Effector memory CD8-positive, alpha-beta T cell (primary cell): ENCODE results near the gene SMYD4.
A peak's percentile ranks its signal among the peaks of the same experiment; 100 is the strongest.
"Not testable (repeated sequence)": the region's sequence is repeated elsewhere in the genome, so short reads cannot be mapped to it uniquely, and the experiment has no call there.

Experiments used
- ATAC-seq: fragments of 150-1000 bp; cut with Tn5 transposase; replicated peaks from 2 replicates; pipeline ENCODE4 v1.10.0; 2021; ENCODE audit warnings: mild to moderate bottlenecking, moderate library complexity
- DNase-seq, 3 experiments: peaks; one replicate each; pipeline ENCODE4 v3.0.0; 2021
- H3K27ac Mint-ChIP-seq, 2 donors: one replicate each; pipeline ENCODE4 v1.8.0; 2022; ENCODE audit warnings: mild to moderate bottlenecking in 2 of 2, mixed read lengths in 2 of 2, moderate library complexity in 2 of 2
- H3K27me3 Mint-ChIP-seq, 2 donors: one replicate each; pipeline ENCODE4 v1.8.0; 2022; ENCODE audit warnings: mixed read lengths in 2 of 2
- H3K36me3 Mint-ChIP-seq: one replicate; pipeline ENCODE4 v1.8.0; 2022; ENCODE audit warnings: mild to moderate bottlenecking, moderate library complexity, mixed read lengths; ENCODE audit not compliant: insufficient read depth
- H3K4me1 Mint-ChIP-seq, 2 donors: one replicate each; pipeline ENCODE4 v1.8.0; 2022; ENCODE audit warnings: low read depth in 2 of 2, mixed read lengths in 2 of 2
- H3K4me3 Mint-ChIP-seq, 2 donors: one replicate each; pipeline ENCODE4 v1.8.0; 2022; ENCODE audit warnings: mild to moderate bottlenecking in 2 of 2, mixed read lengths in 2 of 2, moderate library complexity in 2 of 2
- H3K9me3 Mint-ChIP-seq, 2 donors: one replicate each; pipeline ENCODE4 v1.8.0; 2022; ENCODE audit warnings: mixed read lengths in 2 of 2

The SMYD4 gene

GRCh38 chr17:1856462-1856861 is 26.8 kb upstream of the SMYD4 start:
- DNase-seq, H3K27me3 Mint-ChIP-seq, H3K9me3 Mint-ChIP-seq, ATAC-seq, H3K4me3 Mint-ChIP-seq, H3K4me1 Mint-ChIP-seq, H3K27ac Mint-ChIP-seq: not testable (repeated sequence)
- H3K36me3 Mint-ChIP-seq, result peaks cover 63% of the 10 kb centered on the region

- Mint-ChIP-seq H3K4me1 (peaks cover 0 to 5% of the 10 kb centered on the region in 2 donors), H3K36me3 (peaks cover 76% of the 10 kb centered on the region), H3K27me3 (no peaks in the 10 kb centered on the region), H3K27ac (no peak overlapping the region), H3K4me3 (no peak overlapping the region), H3K9me3 (no peaks in the 10 kb centered on the region)
- ATAC-seq (no peak), DNase-seq (no peak)
These were observed 24.0 kb upstream of the SMYD4 start for GRCh38 chr17:1853698-1854097.

DNA sequence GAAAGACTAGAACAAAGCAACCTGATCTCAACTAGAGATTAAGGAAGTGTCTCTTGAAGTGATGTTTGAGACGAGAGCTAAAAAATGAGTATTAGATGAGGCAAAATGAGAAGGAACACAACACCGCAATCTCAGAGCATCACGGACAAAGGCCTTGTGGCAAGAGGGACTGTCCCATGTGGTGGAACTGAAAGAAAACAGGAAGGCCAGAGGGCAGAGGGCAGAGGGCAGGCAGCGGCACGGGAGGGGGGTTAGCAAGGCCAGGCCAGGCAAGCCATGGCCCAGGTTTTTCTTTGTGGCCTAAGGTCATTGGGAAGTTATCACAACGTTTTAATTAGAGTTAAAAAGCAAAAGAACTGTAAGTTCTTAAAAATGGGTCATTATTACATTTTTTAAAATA is 22.6 kb upstream of the SMYD4 start:
- peaks cover 0 to 5% of the 10 kb centered on the region in 2 donors for H3K4me1 Mint-ChIP-seq
- H3K27ac Mint-ChIP-seq, result peak overlapping the region in 1 of 2 donors; percentile 90
- no peaks in the 10 kb centered on the region for H3K9me3 Mint-ChIP-seq
- H3K27me3 Mint-ChIP-seq, result no peaks in the 10 kb centered on the region
- ATAC-seq (no peak), DNase-seq (no peak)
- H3K4me3 Mint-ChIP-seq, result no peak overlapping the region
- peaks cover 80% of the 10 kb centered on the region for H3K36me3 Mint-ChIP-seq

GRCh38 chr17:1847191-1847590 is 17.5 kb upstream of the SMYD4 start:
- ATAC-seq (no peak), DNase-seq (no peak)
- peaks cover 0 to 3% of the 10 kb centered on the region in 2 donors for H3K4me1 Mint-ChIP-seq
- no peak overlapping the region for H3K4me3 Mint-ChIP-seq
- no peaks in the 10 kb centered on the region for H3K9me3 Mint-ChIP-seq
- H3K27me3 Mint-ChIP-seq, result no peaks in the 10 kb centered on the region
- peaks cover 81% of the 10 kb centered on the region for H3K36me3 Mint-ChIP-seq
- H3K27ac Mint-ChIP-seq, result peak overlapping the region in 1 of 2 donors; percentile 24

- ATAC-seq, result no peak
- Mint-ChIP-seq H3K4me3 (no peak overlapping the region), H3K27ac (no peak overlapping the region), H3K9me3 (no peaks in the 10 kb centered on the region), H3K4me1 (peaks cover 3 to 6% of the 10 kb centered on the region in 2 donors), H3K27me3 (no peaks in the 10 kb centered on the region), H3K36me3 (peaks cover 61% of the 10 kb centered on the region)
- no peak for DNase-seq
These were observed 14.2 kb upstream of the SMYD4 start for GRCh38 chr17:1843947-1844346.

- Mint-ChIP-seq H3K27me3 (no peaks in the 10 kb centered on the region), H3K27ac (no peak overlapping the region), H3K9me3 (no peaks in the 10 kb centered on the region), H3K36me3 (peaks cover 38% of the 10 kb centered on the region), H3K4me3 (no peak overlapping the region), H3K4me1 (peaks cover 13 to 20% of the 10 kb centered on the region in 2 donors)
- ATAC-seq, result no peak
- no peak for DNase-seq
These were observed 9.8 kb upstream of the SMYD4 start for GRCh38 chr17:1839516-1839915.

DNA sequence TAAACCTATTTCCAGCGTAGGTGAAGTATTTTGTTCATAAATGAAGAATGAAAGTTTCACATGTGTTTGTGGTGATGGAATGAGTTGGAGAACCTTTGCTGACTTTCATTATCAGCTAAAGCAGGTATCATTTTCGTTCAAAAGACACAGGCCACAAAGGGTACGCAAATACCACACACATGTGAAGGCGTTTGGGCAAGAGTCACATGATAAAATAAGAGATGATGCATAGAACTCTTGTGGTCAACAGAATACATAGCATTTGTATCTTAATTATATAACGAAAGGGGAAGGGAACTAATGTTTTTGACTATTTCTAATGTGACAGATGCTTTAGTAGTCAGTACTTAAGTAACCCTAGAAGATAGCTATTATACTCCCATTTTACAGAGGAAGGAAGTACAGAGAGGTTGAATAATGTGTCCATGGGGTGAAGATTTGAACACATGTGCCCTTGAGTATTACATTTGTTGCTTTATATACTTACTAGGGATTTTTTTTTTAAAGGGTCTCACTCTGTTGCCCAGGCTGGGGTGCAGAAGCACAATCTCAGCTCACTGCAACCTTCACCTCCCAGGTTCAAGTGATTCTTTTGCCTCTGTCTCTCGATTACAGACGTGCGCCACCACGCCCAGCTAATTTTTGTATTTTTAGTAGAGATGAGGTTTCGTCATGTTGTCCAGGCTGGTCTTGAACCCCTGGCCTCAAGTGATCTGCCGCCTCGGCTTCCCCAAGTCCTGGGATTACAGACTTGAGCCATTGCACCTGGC is 4.9 kb upstream of the SMYD4 start:
- no peak for DNase-seq
- Mint-ChIP-seq H3K4me3 (peak overlapping the region; percentile 19 to 26), H3K27ac (peak overlapping the region; percentile 29 to 53), H3K4me1 (peaks cover 29 to 41% of the 10 kb centered on the region in 2 donors), H3K36me3 (peaks cover 27% of the 10 kb centered on the region), H3K9me3 (no peaks in the 10 kb centered on the region), H3K27me3 (no peaks in the 10 kb centered on the region)
- no peak for ATAC-seq

GRCh38 chr17:1830288-1830687 is 586 bp upstream of the SMYD4 start:
- ATAC-seq (peak; percentile 9), DNase-seq (peak in 2 of 3 experiments; percentile 12 to 23)
- peaks cover 35% of the 10 kb centered on the region for H3K36me3 Mint-ChIP-seq
- peak overlapping the region; percentile 85 to 89 for H3K27ac Mint-ChIP-seq
- no peaks in the 10 kb centered on the region for H3K9me3 Mint-ChIP-seq
- H3K4me3 Mint-ChIP-seq, result peak overlapping the region; percentile 91 to 97
- H3K27me3 Mint-ChIP-seq, result no peaks in the 10 kb centered on the region
- peaks cover 32 to 49% of the 10 kb centered on the region in 2 donors for H3K4me1 Mint-ChIP-seq

DNA sequence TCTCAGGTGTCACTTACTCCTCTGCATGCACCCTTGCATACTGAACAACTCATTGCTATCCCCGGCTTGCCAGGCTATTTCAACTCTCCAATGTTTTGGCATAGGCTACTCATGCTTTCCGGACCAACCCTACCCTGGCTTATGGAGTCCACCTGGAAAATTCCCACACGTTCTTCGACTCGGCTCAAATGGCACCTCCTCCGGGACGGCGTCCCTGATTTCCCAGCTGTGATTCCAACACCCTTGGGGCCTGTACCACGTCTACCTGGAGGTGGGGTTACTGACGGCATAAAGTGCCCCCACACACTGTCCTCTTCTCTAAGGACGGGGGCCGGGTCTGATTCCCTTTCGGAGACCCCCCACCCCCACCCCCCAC is 498 bp downstream of the SMYD4 start:
- no peak for DNase-seq
- peak overlapping the region; percentile 91 to 97 for H3K4me3 Mint-ChIP-seq
- H3K27ac Mint-ChIP-seq, result peak overlapping the region; percentile 85 to 89
- H3K27me3 Mint-ChIP-seq, result no peaks in the 10 kb centered on the region
- ATAC-seq, result peak; percentile 1
- peaks cover 36% of the 10 kb centered on the region for H3K36me3 Mint-ChIP-seq
- no peaks in the 10 kb centered on the region for H3K9me3 Mint-ChIP-seq
- peaks cover 31 to 42% of the 10 kb centered on the region in 2 donors for H3K4me1 Mint-ChIP-seq

DNA sequence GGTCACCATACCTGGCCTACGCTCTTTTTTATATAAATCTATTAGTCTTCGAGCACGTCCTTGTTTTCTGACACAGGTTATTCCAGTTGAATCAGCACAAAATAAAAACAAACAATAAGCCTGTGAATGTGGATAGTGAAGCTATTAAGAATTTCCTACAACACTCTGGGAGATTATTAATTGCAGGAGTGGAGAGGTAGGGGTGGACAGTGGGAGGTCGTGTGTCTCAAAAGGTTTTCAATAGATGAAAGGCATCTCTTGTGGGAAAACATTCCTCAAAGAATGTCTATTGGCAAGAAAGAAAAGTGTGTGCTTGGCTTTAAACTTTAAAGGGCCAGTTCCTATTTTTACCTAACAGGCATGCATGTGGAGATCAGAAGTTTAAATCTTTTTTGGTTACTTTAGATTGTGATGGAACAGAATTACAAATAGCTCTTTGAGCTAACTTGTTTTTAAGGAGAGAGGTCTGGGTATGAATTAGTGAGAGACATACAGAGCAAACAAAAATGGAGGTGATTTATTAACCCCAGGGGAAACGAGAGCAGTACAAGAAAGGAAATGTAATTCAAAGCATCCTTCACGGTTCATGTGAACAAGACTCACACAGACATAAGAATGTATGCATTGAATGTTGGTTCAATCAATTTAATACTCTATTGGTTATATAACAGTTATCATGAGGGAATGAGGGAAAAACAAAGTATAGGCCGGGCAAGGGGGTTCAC is 9.0 kb downstream of the SMYD4 start:
- H3K27me3 Mint-ChIP-seq, result no peaks in the 10 kb centered on the region
- H3K4me1 Mint-ChIP-seq, result peaks cover 8 to 13% of the 10 kb centered on the region in 2 donors
- H3K9me3 Mint-ChIP-seq, result no peaks in the 10 kb centered on the region
- no peak overlapping the region for H3K4me3 Mint-ChIP-seq
- peaks cover 34% of the 10 kb centered on the region for H3K36me3 Mint-ChIP-seq
- no peak for DNase-seq
- peak overlapping the region in 1 of 2 donors; percentile 65 for H3K27ac Mint-ChIP-seq
- no peak for ATAC-seq

- peaks cover 0 to 2% of the 10 kb centered on the region in 2 donors for H3K4me1 Mint-ChIP-seq
- no peak for DNase-seq
- no peak overlapping the region for H3K4me3 Mint-ChIP-seq
- H3K9me3 Mint-ChIP-seq, result no peaks in the 10 kb centered on the region
- H3K27ac Mint-ChIP-seq, result peak overlapping the region; percentile 15 to 19
- ATAC-seq, result no peak
- H3K36me3 Mint-ChIP-seq, result peaks cover 24% of the 10 kb centered on the region
- no peaks in the 10 kb centered on the region for H3K27me3 Mint-ChIP-seq
These were observed 16.6 kb downstream of the SMYD4 start for GRCh38 chr17:1813088-1813487.

DNA sequence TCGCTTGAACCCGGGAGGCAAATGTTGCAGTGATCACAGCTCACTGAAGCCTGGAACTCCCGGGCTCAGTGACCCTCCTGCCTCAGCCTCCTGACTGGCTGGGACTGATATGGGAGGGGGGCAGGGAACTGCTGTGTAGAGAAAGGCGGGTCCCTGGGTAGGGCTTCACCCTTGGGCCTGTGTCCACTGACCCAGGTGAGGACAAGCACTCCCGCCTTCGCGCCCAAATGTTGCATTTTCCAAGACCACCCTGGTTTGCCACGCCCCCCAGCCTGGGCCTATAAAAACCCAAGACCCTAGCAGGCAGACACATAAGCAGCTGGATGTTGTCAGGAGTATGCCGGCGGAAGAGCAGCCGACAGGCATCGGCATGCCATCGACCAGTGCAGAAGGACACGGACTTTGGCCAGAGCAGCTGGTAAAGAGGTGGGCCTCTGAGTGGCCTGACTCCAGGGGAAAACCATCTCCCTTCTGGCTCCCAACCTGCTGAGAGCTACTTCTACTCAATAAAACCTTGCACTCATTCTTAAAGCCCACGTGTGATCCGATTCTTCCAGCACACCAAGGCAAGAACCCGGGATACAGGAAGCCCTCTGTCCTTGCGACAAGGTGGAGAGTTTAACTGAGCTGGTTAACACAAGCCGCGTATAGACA is 19.1 kb downstream of the SMYD4 start:
- ATAC-seq, result no peak
- DNase-seq, result no peak
- Mint-ChIP-seq H3K27me3 (no peaks in the 10 kb centered on the region), H3K9me3 (no peaks in the 10 kb centered on the region), H3K27ac (peak overlapping the region in 1 of 2 donors; percentile 49), H3K4me1 (no peaks in the 10 kb centered on the region), H3K4me3 (no peak overlapping the region), H3K36me3 (peaks cover 24% of the 10 kb centered on the region)

DNA sequence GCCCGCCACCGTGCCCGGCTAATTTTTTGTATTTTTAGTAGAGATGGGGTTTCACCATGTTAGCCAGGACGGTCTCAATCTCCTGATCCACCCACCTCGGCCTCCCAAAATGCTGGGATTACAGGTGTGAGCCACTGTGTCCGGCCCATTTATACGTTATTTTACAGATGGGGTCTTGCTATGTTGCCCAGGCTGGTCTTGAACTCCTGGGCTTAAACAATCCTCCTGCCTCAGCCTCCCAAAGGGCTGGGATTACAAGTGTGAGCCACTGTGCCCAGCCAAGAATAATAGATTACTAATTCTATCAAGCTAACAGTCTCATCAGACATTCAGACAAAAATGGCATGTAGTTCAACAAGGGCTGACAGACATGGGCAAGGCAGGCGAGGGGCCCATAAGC is 19.9 kb downstream of the SMYD4 start:
- DNase-seq, H3K9me3 Mint-ChIP-seq, H3K27me3 Mint-ChIP-seq, H3K4me3 Mint-ChIP-seq, H3K4me1 Mint-ChIP-seq, ATAC-seq: not testable (repeated sequence)
- Mint-ChIP-seq H3K27ac (peak overlapping the region in 1 of 2 donors; percentile 49), H3K36me3 (peaks cover 29% of the 10 kb centered on the region)
